ENCODE measurements around the gene H19. TPM values are rescaled to one million over a fixed set of nuclear protein-coding genes. Genes with fewer than 3 reads are reported as not detected.

H19 gene
- total RNA-seq, 1 experiment from 2014 or later = 0.72 TPM

DNA sequence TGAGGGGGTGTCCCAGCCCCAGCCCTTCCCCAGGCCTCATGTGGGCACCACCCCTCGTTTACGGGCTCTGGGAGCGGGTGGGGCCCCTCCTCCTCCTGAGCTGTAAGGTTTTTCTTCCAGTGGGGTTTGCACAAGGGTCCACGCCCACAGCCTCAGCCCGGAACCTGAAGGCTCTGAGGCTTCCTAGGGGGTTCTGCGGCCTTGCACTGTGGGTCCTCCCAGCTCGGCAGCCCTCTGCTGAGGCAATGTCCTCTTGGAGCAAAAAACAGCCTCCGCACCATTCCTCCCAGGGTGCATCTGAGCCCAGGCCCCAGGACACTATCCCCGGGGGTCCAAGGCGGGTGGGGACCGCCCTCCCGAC is 14.1 kb downstream of the H19 start:
- no peak for DNase-seq (ENCODE audit: low read depth)

DNA sequence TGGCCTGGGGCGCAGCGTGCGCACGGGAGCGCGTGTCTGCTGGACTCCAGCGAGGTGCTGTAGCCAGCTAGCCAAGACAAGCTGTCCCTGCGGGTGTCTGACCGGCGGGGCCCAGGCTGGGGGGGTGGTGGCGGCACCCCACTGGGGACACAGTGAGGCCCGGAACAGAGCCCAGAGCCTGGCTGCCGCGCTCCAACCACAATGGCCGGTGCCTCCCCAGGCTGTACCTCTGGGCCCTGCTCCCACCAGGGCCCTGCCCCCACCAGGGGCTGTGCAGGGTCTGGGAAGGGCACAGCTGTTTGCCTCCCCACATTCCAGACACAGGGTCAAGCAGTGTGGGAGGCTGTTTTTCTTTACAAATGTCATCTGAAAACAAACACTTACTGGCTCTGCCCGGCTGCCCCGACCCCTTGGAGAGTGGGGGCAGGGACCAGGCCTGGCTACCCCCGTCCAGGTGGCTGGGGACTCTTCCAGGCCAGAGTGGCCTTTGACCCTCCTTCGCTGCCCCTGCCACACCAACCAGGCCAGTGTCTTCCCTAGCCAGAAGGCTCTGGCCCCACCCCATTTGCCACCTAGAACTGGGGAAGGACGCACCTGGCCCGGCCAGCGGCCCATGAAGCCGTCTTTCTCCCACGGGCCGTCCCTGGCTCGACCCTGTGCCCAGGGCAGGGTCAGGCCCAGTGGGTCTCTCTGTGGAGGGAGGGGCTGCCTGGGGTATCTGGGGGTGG is 14.6 kb downstream of the H19 start:
- no peak for DNase-seq (ENCODE audit: low read depth)

DNA sequence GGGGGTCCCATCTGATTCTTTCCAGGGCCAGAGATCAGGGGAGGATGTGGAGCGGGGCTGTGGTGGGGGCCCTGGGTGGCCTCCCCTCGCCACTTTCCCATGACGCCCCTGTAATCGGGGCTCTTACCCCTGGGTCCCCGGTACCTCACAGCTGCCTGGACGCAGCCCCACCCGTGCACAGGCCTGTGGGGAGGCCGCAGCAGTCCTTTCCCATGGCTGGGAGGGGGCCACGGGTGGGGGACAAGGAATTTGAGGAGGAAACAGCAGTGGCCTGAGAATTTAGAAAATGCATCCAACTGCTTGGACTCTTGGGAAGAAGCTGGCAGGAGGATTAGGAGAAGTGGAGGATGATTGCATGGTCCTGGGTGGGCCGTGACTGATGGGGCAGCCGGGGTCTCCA is 18.0 kb downstream of the H19 start:
- no peak for DNase-seq (ENCODE audit: low read depth)

GRCh38 chr11:1978720-1979473 is 18.7 kb downstream of the H19 start:
- DNase-seq (ENCODE audit: low read depth) = no peak

GRCh38 chr11:1975185-1975584 is 22.5 kb downstream of the H19 start:
- no peak for DNase-seq (ENCODE audit: low read depth)

DNA sequence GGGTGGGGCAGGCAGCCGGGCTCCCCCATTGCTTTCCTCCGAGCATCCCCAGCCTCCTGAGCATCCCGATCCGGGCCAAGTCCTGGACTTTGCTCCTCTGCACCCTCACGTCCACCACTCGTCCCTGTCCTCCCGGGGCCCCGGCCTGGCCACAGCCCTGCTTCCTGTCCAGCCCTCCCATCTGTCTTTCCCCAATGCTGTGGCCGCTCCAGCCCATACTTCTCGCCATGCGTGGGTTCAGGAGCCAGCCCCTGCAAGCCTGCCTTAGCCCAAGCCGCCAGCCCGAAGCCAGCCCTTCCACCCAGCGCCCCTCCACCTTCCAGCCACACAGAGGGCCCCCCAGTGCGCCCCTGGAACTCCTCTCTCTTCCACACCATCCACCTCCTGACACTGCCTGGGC is 26.7 kb downstream of the H19 start:
- DNase-seq (ENCODE audit: low read depth) = no peak

GRCh38 chr11:1969776-1970175 is 27.9 kb downstream of the H19 start:
- no peak for DNase-seq (ENCODE audit: low read depth)

GRCh38 chr11:1969035-1969434 is 28.6 kb downstream of the H19 start:
- no peak for DNase-seq (ENCODE audit: low read depth)

DNA sequence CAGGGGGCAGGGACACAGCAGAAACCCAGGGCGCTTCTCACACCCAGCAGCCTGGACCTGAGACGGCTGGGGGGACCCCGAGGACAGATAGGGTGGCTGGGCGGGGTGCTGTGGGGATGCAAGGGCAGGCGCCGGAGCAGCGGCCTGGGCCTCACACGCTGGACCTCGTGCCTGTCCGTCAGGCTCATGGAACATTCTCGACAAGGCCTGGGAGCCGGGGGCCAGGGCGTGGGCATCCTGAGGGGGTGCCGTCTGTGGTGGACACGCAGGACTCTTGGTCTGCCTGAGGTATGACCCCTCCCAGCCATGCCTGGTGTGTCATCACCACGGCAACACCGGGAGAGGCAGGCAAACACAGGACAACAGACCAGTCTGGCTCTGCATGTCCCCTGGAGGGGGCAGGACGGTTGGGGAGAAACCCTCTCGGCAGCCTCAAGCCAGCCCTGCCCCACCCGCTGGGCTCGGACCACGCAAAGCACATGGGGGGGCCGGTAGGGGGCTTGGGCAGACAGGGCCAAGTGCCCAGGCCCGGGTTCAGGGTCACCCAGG is 29.1 kb downstream of the H19 start:
- DNase-seq (ENCODE audit: low read depth) = no peak

DNA sequence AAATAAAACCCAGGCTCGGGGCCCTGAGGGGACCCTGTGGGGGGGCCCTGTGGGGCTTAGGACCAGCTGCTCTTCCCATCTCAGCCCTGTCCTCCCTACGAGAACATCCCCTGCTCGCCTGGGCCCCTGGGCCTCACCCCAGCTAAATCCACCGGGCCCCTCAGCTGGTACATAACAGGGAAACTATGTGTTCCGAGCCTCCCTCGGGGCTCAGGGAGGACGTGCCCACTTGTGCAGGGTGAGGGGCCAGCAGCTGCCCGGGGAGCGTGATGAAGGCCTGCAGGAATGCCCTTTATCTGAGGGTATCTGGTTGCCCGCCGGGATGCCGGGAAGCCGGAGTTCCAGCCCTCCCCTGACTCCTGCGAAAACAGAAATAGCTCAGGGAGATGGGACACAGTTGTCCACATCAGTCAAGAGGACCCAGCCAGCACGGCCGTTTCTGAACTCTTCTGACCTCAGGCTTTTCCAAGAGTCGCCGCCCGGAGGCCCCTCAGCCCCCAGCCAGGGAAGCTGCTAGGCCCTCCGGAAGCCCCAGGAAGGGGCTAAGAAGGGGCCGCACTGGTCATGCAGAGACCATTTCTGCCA is 29.9 kb downstream of the H19 start:
- DNase-seq (ENCODE audit: low read depth) = no peak

DNA sequence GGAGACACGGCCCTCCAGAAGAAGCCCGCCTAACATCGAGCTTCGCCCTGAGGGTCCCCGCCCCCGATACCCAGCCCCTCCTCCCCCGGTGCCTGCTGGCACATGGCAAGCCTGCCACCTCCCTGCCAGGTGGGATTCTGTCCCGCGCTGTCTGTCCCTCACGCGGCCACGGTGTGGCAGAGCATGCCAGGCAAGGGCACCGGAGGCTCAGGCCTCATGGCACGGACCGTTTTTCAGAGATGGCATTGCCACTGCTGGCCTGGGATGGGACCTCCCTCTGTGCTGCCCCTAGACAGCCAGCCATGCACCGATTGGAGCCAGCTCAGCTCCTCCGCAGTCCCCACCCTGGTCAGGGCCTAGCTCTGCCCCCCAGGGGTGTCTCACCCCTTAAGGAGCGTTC is 31.1 kb downstream of the H19 start:
- no peak for DNase-seq (ENCODE audit: low read depth)

DNA sequence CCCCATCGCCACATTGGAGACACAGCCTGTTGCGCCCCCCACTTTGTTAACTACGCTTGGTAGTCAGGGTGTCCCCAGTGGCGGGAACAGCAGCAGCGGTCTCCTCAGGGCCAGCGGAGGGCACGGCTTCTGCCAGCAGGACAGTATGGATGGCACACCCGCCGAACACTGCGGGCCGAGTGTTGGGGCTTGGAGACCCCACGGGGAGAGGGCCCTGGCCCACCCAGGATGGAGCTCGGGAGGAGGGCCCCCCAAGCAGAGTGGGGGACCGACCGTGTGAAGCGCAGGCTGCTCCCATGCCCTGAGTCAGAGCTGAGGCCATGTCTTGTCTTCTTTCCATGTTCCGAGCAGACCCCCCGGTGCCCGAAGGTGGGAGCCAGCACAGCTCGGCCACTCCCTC is 32.7 kb downstream of the H19 start:
- no peak for DNase-seq (ENCODE audit: low read depth)

DNA sequence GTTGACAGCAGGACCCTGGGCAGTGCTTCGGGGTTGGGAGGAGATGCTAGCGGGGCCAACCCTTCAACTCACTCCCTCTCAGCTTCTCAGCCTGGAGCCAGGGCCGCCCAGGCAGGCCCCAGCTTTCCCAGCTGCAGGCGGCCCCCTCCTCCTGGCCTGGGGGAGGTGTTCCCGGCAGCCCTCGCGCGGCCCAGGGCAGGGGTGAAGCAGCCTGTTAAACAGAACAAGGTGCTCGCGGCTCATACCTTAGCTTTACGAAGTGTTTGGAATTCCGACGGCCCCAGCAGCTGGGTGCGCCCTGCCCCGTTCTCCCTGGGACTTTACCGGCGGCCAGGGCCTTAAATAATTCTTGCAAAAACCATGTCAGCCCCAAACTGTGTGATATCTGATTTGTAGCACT is 33.3 kb downstream of the H19 start:
- no peak for DNase-seq (ENCODE audit: low read depth)

DNA sequence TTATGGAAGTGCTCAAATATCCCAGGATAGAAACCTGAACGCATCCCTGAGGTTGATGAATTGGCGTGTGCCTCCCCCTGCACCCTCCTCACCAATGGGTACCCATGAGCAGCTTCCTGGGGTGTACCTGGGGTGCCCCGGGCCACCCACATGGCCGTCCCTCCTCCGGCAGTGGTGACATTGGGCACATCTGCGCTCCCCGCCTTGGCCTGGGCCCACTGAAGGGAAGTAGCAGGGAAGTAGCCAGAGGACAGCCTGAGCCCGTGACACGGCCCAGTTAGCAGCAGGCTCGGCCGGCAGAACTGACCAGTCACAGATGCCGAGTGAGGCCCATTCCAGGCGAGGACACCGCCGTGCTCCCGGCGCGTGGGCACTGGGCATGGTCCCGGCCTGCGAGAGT is 33.8 kb downstream of the H19 start:
- DNase-seq (ENCODE audit: low read depth) = no peak

GRCh38 chr11:1959786-1960185 is 37.9 kb downstream of the H19 start:
- no peak for DNase-seq (ENCODE audit: low read depth)

DNA sequence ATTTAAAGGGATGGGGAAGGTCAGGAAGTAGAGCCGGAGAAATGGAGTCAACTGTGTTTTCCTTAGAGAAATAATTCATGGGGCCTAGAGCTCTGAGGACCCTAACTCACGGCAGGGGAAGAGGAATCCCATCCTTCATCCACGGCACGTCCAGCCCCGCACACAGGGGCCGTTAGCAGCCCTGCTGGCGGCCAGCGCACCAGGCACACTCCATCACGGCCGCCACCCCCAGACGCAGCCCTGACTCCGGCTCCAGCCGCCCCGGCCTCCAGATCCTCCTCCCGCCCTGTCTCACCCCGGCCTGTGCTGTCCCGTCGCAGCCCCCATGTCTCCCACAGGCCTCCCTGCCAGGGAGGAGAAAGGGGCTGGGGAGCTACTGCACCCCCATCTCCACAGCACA is 39.3 kb downstream of the H19 start:
- no peak for DNase-seq (ENCODE audit: low read depth)

DNA sequence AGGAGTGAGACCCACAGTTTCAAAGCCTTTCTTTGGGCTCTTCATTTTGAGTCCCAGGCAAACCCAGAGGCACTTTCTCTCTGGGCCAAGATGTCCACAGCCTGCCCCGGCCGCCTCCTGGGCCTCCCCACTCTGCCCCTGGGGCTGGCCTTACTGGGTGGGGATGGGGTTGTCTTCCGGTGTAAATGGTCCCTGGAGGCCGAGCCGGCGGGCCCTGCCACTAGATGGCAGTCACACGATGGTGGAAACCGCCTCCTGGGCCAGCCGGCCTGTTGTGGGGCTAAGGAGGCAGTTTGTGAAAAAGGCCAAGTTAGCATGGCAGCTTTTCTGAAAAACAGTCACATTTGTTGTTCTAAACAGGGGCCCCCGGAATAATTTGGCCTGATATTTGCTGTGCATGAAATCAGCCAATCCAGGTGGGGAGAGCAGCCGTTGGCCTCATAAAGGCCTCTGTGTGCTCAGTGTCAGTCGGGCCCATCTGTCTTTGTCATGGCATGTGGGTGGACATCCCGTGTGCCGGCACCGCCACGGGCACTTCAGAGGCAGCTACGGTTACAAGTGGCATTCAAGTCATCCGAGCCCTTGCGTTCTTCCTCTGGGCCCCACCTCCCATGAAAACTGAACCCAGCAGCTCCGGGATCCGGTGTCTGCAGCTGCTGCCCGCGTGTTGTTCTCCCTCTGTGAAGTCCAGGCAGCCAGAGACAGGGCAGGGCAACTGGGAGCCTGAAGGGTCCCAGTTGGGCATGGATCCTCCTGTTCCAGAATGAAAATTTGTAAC is 44.0 kb downstream of the H19 start:
- no peak for DNase-seq (ENCODE audit: low read depth)

DNA sequence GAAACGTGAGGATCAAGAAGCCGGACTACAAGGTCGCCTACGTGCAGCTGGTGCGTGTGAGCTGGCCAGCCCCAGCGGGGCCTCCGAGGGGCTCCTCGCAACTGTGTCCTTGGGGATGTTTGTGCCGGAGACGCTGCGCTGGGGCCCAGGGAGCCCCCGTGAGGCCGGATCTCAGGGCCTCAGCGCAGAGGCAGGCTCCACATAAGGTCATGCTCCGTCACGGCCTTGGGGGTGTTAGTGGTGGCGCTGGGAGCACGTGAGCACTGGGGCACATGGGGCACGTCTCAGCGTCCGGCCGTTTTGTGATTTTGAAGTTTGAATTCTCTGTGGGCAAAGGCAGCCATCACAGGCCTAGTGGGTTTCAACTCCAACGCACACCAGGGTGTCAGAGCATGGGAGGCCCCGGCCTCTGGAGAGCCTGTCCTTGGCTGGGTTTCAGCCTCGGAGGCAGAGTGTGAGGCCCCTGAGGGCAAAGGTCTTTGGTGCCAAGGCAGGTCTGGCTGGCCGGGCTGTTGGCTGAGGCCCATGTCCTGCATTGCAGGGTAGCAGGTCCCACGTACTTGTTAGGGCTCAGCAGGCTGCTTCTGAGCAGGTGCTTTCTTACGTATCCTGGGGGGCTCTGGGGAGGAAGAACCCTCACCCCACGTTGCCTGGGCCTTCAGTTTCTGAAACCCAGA is 44.7 kb downstream of the H19 start:
- DNase-seq (ENCODE audit: low read depth) = no peak

GRCh38 chr11:1949922-1950321 is 47.7 kb downstream of the H19 start:
- DNase-seq (ENCODE audit: low read depth) = no peak

GRCh38 chr11:1949302-1949701 is 48.3 kb downstream of the H19 start:
- DNase-seq (ENCODE audit: low read depth) = no peak

DNA sequence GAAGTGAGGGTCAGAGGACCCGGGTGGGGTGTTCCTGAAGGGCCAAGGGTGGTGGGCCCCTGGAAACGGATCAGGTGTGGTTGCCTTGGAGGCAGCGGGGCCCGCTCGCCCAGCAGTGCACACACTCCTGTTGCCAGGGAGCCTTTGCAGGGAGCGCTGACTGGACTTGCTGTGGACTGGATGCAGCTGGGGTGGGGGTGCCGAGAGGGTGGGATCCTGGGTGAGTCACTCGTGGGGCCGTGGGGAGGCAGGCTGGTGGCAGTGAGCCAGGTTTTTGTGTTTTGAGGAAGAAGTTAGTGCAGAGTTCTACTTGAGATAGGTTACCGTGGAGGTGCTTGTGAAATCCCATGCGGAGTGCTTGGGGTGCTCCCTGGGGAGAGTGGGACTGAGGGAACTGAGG is 49.3 kb downstream of the H19 start:
- DNase-seq (ENCODE audit: low read depth) = no peak

Measured in RPMI7951 (cell line).